GM10266 (cell line): ENCODE results near the gene FUOM.
A peak's percentile ranks its signal among the peaks of the same experiment; 100 is the strongest.
"Not testable (repeated sequence)": the region's sequence is repeated elsewhere in the genome, so short reads cannot be mapped to it uniquely, and the experiment has no call there.

Source experiments
- DNase-seq: peaks from one replicate; pipeline ENCODE4 v3.0.0; 2012; ENCODE audit errors: extremely low spot score
- CTCF ChIP-seq: IDR thresholded peaks from 2 replicates; pipeline ENCODE4 v1.5.1; 2012; ENCODE audit warnings: mild to moderate bottlenecking, low read depth; ENCODE audit not compliant: control insufficient read depth, insufficient read depth; ENCODE audit errors: missing control alignments

FUOM gene

GRCh38 chr10:133326223-133326551 lies 31.6 kb downstream of the FUOM start:
- no peak for DNase-seq
- no peak for TF ChIP-seq CTCF

- no peak for DNase-seq
- TF ChIP-seq CTCF, result no peak
These were observed 32.2 kb downstream of the FUOM start for GRCh38 chr10:133325440-133326222.

- no peak for TF ChIP-seq CTCF
- no peak for DNase-seq
These were observed 33.0 kb downstream of the FUOM start for GRCh38 chr10:133324857-133325260.

GRCh38 chr10:133324198-133324792 lies 33.5 kb downstream of the FUOM start:
- no peak for TF ChIP-seq CTCF
- DNase-seq, result peak; percentile 68

- DNase-seq, result not testable (repeated sequence)
These were observed 35.6 kb downstream of the FUOM start for GRCh38 chr10:133322064-133322709.

GRCh38 chr10:133320852-133321422 lies 36.9 kb downstream of the FUOM start:
- DNase-seq, result not testable (repeated sequence)

GRCh38 chr10:133318494-133319127 lies 39.2 kb downstream of the FUOM start:
- peak; percentile 73 for TF ChIP-seq CTCF
- DNase-seq, result peak; percentile 77

- DNase-seq, result no peak
- TF ChIP-seq CTCF, result no peak
These were observed 41.1 kb downstream of the FUOM start for GRCh38 chr10:133316732-133317131.
